ENCODE data around the gene STOML2.

Gene STOML2

GRCh38 chr9:35054185-35054835, 48.6 kb downstream of the STOML2 start:
- no peaks in the 10 kb centered on the region for H3K9me3 ChIP-seq (ENCODE audit: control insufficient read depth, insufficient read depth, low read depth, low read length)
- CTCF ChIA-PET: interaction anchor here (0.7 to 2.1 kb wide), 4 partner anchors 10 to 155 kb away, joined by 3 to 8 read pairs (median 4); partner anchors contain the start of gene PIGO
- TF ChIP-seq ZSCAN30 (tag by site-specific recombination; IDR thresholded peaks at IDR 0.05) (no peak), ZNF114 (tag by site-specific recombination; IDR thresholded peaks at IDR 0.05) (no peak), ZNF549 (tag by site-specific recombination; IDR thresholded peaks at IDR 0.05) (no peak), ZNF791 (tag by site-specific recombination; IDR thresholded peaks at IDR 0.05) (no peak), ZNF654 (tag by site-specific recombination; IDR thresholded peaks at IDR 0.05; ENCODE audit: low read depth) (no peak), TCF7L2 (IDR thresholded peaks at IDR 0.05; ENCODE audit: borderline replicate concordance, low read depth, low read length) (no peak), ZNF658 (tag by site-specific recombination; IDR thresholded peaks at IDR 0.05) (no peak), ZBTB44 (tag by site-specific recombination; IDR thresholded peaks at IDR 0.05) (no peak), ZNF501 (tag by site-specific recombination; IDR thresholded peaks at IDR 0.05) (no peak), ZNF555 (tag by site-specific recombination; conservative IDR thresholded peaks at IDR 0.05) (no peak), ZNF48 (tag by site-specific recombination; IDR thresholded peaks at IDR 0.05) (no peak), ZNF518A (tag by site-specific recombination; conservative IDR thresholded peaks at IDR 0.05; ENCODE audit: low read depth) (no peak), ZNF639 (tag by site-specific recombination; IDR thresholded peaks at IDR 0.05) (no peak), ZNF561 (tag by site-specific recombination; IDR thresholded peaks at IDR 0.05; ENCODE audit: borderline replicate concordance) (no peak), ZNF391 (tag by site-specific recombination; IDR thresholded peaks at IDR 0.05; ENCODE audit: borderline replicate concordance, low read depth) (no peak), ZNF211 (tag by site-specific recombination; IDR thresholded peaks at IDR 0.05; ENCODE audit: low read depth) (no peak)
- TF ChIP-seq, protein P1, sequence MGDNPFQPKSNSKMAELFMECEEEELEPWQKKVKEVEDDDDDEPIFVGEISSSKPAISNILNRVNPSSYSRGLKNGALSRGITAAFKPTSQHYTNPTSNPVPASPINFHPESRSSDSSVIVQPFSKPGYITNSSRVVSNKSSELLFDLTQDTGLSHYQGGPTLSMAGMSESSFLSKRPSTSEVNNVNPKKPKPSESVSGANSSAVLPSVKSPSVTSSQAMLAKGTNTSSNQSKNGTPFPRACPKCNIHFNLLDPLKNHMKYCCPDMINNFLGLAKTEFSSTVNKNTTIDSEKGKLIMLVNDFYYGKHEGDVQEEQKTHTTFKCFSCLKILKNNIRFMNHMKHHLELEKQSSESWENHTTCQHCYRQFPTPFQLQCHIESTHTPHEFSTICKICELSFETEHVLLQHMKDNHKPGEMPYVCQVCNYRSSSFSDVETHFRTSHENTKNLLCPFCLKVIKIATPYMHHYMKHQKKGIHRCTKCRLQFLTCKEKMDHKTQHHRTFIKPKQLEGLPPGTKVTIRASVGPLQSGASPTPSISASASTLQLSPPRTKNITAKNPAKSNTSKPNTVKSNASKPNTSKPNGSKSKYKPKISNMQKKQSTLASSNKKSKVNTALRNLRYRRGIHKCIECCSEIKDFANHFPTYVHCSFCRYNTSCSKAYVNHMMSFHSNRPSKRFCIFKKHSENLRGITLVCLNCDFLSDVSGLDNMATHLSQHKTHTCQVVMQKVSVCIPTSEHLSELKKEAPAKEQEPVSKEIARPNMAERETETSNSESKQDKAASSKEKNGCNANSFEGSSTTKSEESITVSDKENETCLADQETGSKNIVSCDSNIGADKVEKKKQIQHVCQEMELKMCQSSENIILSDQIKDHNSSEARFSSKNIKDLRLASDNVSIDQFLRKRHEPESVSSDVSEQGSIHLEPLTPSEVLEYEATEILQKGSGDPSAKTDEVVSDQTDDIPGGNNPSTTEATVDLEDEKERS (tag by site-specific recombination; IDR thresholded peaks at IDR 0.05): no peak
- TF ChIP-seq, protein P2, sequence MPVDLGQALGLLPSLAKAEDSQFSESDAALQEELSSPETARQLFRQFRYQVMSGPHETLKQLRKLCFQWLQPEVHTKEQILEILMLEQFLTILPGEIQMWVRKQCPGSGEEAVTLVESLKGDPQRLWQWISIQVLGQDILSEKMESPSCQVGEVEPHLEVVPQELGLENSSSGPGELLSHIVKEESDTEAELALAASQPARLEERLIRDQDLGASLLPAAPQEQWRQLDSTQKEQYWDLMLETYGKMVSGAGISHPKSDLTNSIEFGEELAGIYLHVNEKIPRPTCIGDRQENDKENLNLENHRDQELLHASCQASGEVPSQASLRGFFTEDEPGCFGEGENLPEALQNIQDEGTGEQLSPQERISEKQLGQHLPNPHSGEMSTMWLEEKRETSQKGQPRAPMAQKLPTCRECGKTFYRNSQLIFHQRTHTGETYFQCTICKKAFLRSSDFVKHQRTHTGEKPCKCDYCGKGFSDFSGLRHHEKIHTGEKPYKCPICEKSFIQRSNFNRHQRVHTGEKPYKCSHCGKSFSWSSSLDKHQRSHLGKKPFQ (tag by site-specific recombination; IDR thresholded peaks at IDR 0.05): no peak
- H3K4me1 ChIP-seq (ENCODE audit: control insufficient read depth, insufficient read depth, low read length): no peaks in the 10 kb centered on the region
- H3K27ac ChIP-seq (ENCODE audit: extremely low read depth, low read depth, low read length): no peak overlapping the region
- POLR2A ChIA-PET: no interaction called here
- no peak overlapping the region for H3K4me3 ChIP-seq (ENCODE audit: low read depth, low read length)
- peaks cover 21 to 85% of the 10 kb centered on the region in 2 experiments for H3K36me3 ChIP-seq (ENCODE audit: control insufficient read depth in 2 of 2, insufficient read depth in 1 of 2, low read length in 2 of 2)
